ENCODE data around the gene NT5C2. TPM values are rescaled to one million over a fixed set of nuclear protein-coding genes. Genes with fewer than 3 reads are reported as not detected.
"Not testable (repeated sequence)": the region's sequence is repeated elsewhere in the genome, so short reads cannot be mapped to it uniquely, and the experiment has no call there.

The NT5C2 gene
- total RNA-seq, 2 experiments from 2014 or later: 39.1 to 43.0 TPM

GRCh38 chr10:103175580-103176285 is 17.3 kb downstream of the NT5C2 start:
- ATAC-seq (no peak), DNase-seq (no peak)
- CTCF ChIA-PET: interaction anchor here (1.4 kb wide), 1 partner anchor 15 kb away, joined by 3 read pairs; no protein-coding TSS in a partner anchor
- H3K36me3 Mint-ChIP-seq (ENCODE audit: low read depth): peaks cover 18% of the 10 kb centered on the region
- POLR2A ChIA-PET: interaction anchor here (0.7 to 4.9 kb wide), 2 partner anchors 16 to 35 kb away, joined by 3 to 30 read pairs; partner anchors contain the start of gene NT5C2
- no peak overlapping the region for H3K4me3 Mint-ChIP-seq
- H3K27me3 Mint-ChIP-seq: no peaks in the 10 kb centered on the region
- no peaks in the 10 kb centered on the region for H3K9me3 Mint-ChIP-seq
- TF ChIP-seq CTCF (IDR thresholded peaks at IDR 0.05): no peak
- H3K27ac Mint-ChIP-seq: no peak overlapping the region
- intact Hi-C loops (cut with micrococcal nuclease): no loop called here
- peaks cover 9% of the 10 kb centered on the region for H3K4me1 Mint-ChIP-seq (ENCODE audit: low read depth)

GRCh38 chr10:103174324-103174723 is 18.7 kb downstream of the NT5C2 start:
- DNase-seq; H3K4me1 Mint-ChIP-seq (ENCODE audit: low read depth); H3K27me3 Mint-ChIP-seq; H3K27ac Mint-ChIP-seq; H3K4me3 Mint-ChIP-seq; H3K9me3 Mint-ChIP-seq; POLR2A ChIA-PET; intact Hi-C loops (cut with micrococcal nuclease); CTCF ChIA-PET; ATAC-seq: not testable (repeated sequence)
- H3K36me3 Mint-ChIP-seq (ENCODE audit: low read depth): peaks cover 14% of the 10 kb centered on the region

- H3K27me3 Mint-ChIP-seq: no peaks in the 10 kb centered on the region
- no peak overlapping the region for H3K4me3 Mint-ChIP-seq
- intact Hi-C loops (cut with micrococcal nuclease): no loop called here
- DNase-seq (no peak), ATAC-seq (no peak)
- H3K27ac Mint-ChIP-seq: no peak overlapping the region
- POLR2A ChIA-PET: interaction anchor here (0.7 kb wide), 1 partner anchor 18 kb away, joined by 3 read pairs; no protein-coding TSS in a partner anchor
- CTCF ChIA-PET: no interaction called here
- no peaks in the 10 kb centered on the region for H3K9me3 Mint-ChIP-seq
- H3K4me1 Mint-ChIP-seq (ENCODE audit: low read depth): peaks cover 3% of the 10 kb centered on the region
- H3K36me3 Mint-ChIP-seq (ENCODE audit: low read depth): peaks cover 13% of the 10 kb centered on the region
- TF ChIP-seq CTCF (IDR thresholded peaks at IDR 0.05): no peak
Observed at GRCh38 chr10:103171278-103171677, 21.8 kb downstream of the NT5C2 start.

- Mint-ChIP-seq H3K4me1 (ENCODE audit: low read depth) (peaks cover 3% of the 10 kb centered on the region), H3K36me3 (ENCODE audit: low read depth) (peaks cover 18% of the 10 kb centered on the region), H3K4me3 (no peak overlapping the region), H3K27ac (no peak overlapping the region), H3K27me3 (no peaks in the 10 kb centered on the region), H3K9me3 (peaks cover 1% of the 10 kb centered on the region)
- TF ChIP-seq CTCF (IDR thresholded peaks at IDR 0.05): no peak
- intact Hi-C loops (cut with micrococcal nuclease): no loop called here
- ATAC-seq: no peak
- DNase-seq: no peak
- ChIA-PET POLR2A (interaction anchor here (1.1 kb wide), 1 partner anchor 25 kb away, joined by 6 read pairs; the partner anchor contains the start of gene NT5C2), CTCF (no interaction called here)
Observed at GRCh38 chr10:103168438-103168837, 24.6 kb downstream of the NT5C2 start.

GRCh38 chr10:103167554-103167953 is 25.5 kb downstream of the NT5C2 start:
- POLR2A ChIA-PET; H3K4me1 Mint-ChIP-seq (ENCODE audit: low read depth); H3K9me3 Mint-ChIP-seq; H3K27me3 Mint-ChIP-seq; H3K27ac Mint-ChIP-seq; CTCF ChIA-PET; intact Hi-C loops (cut with micrococcal nuclease); ATAC-seq; DNase-seq; H3K4me3 Mint-ChIP-seq: not testable (repeated sequence)
- H3K36me3 Mint-ChIP-seq (ENCODE audit: low read depth): peaks cover 21% of the 10 kb centered on the region

- no peak overlapping the region for H3K27ac Mint-ChIP-seq
- no peaks in the 10 kb centered on the region for H3K27me3 Mint-ChIP-seq
- ATAC-seq (no peak), DNase-seq (no peak)
- H3K4me1 Mint-ChIP-seq (ENCODE audit: low read depth): peaks cover 3% of the 10 kb centered on the region
- intact Hi-C loops (cut with micrococcal nuclease): no loop called here
- no peak for TF ChIP-seq CTCF (IDR thresholded peaks at IDR 0.05)
- H3K4me3 Mint-ChIP-seq: no peak overlapping the region
- H3K36me3 Mint-ChIP-seq (ENCODE audit: low read depth): peaks cover 24% of the 10 kb centered on the region
- ChIA-PET POLR2A (no interaction called here), CTCF (no interaction called here)
- H3K9me3 Mint-ChIP-seq: peaks cover 1% of the 10 kb centered on the region
Observed at GRCh38 chr10:103166523-103166922, 26.5 kb downstream of the NT5C2 start.

GRCh38 chr10:103163766-103164403 is 29.2 kb downstream of the NT5C2 start:
- intact Hi-C loops (cut with micrococcal nuclease); H3K4me3 Mint-ChIP-seq; DNase-seq; H3K27ac Mint-ChIP-seq; ATAC-seq; H3K27me3 Mint-ChIP-seq; H3K9me3 Mint-ChIP-seq; H3K4me1 Mint-ChIP-seq (ENCODE audit: low read depth): not testable (repeated sequence)
- peaks cover 25% of the 10 kb centered on the region for H3K36me3 Mint-ChIP-seq (ENCODE audit: low read depth)
- ChIA-PET CTCF (interaction anchor here (1.4 kb wide), 1 partner anchor 80 kb away, joined by 3 read pairs; no protein-coding TSS in a partner anchor), POLR2A (interaction anchor here (0.7 kb wide), 1 partner anchor 30 kb away, joined by 5 read pairs; no protein-coding TSS in a partner anchor)
